GM23248 (cell line): Measurements from ENCODE around the gene EFCAB3. TPM values are rescaled to one million over a fixed set of nuclear protein-coding genes. Genes with fewer than 3 reads are reported as not detected.
"Not testable (repeated sequence)": the region's sequence is repeated elsewhere in the genome, so short reads cannot be mapped to it uniquely, and the experiment has no call there.

Experiments used
- DNase-seq: peaks from one replicate; pipeline ENCODE4 v3.0.0-alpha.2; 2015
- H2AFZ ChIP-seq: fragments of 200-600 bp; sonication (generic); 2 replicates; pipeline ENCODE4 v1.6.1; 2016; ENCODE audit warnings: antibody characterized with exemption
- H3F3A ChIP-seq: fragments of 200-600 bp; sonication (generic); 2 replicates; pipeline ENCODE4 v1.6.1; 2016; ENCODE audit warnings: mild to moderate bottlenecking, antibody characterized with exemption, mixed run types; ENCODE audit not compliant: insufficient read depth
- H3K27ac ChIP-seq: fragments of 200-600 bp; sonication (generic); 2 replicates; pipeline ENCODE4 v1.5.1; 2016; ENCODE audit warnings: mild to moderate bottlenecking
- H3K27me3 ChIP-seq: fragments of 200-600 bp; sonication (generic); replicated peaks from 2 replicates; pipeline ENCODE4 v1.6.1; 2016; ENCODE audit warnings: mild to moderate bottlenecking; ENCODE audit not compliant: insufficient read depth
- H3K36me3 ChIP-seq: fragments of 200-600 bp; sonication (generic); 2 replicates; pipeline ENCODE4 v1.6.1; 2016; ENCODE audit warnings: low read depth, mild to moderate bottlenecking
- H3K4me1 ChIP-seq: fragments of 200-600 bp; sonication (generic); 2 replicates; pipeline ENCODE4 v1.6.1; 2016; ENCODE audit warnings: mild to moderate bottlenecking; ENCODE audit not compliant: insufficient read depth
- H3K4me2 ChIP-seq: fragments of 200-600 bp; sonication (generic); one replicate; pipeline ENCODE4 v1.6.1; 2016; ENCODE audit warnings: mild to moderate bottlenecking; ENCODE audit not compliant: unreplicated experiment
- H3K4me3 ChIP-seq: fragments of 200-600 bp; sonication (generic); 2 replicates; pipeline ENCODE4 v1.5.1; 2016; ENCODE audit warnings: mild to moderate bottlenecking
- H3K79me2 ChIP-seq: fragments of 200-600 bp; sonication (generic); 2 replicates; pipeline ENCODE4 v1.6.1; 2016; ENCODE audit warnings: mild to moderate bottlenecking; ENCODE audit not compliant: insufficient read depth
- H3K9ac ChIP-seq: fragments of 200-600 bp; sonication (generic); 2 replicates; pipeline ENCODE4 v1.6.1; 2016; ENCODE audit warnings: mild to moderate bottlenecking
- H3K9me2 ChIP-seq: fragments of 200-600 bp; sonication (generic); 2 replicates; pipeline ENCODE4 v1.6.1; 2016; ENCODE audit warnings: mixed run types, mild to moderate bottlenecking, moderate library complexity; ENCODE audit not compliant: insufficient read depth
- H3K9me3 ChIP-seq: fragments of 200-600 bp; sonication (generic); one replicate; pipeline ENCODE4 v1.6.1; 2017; ENCODE audit warnings: low read depth
- H4K20me1 ChIP-seq: fragments of 200-600 bp; sonication (generic); 2 replicates; pipeline ENCODE4 v1.6.0; 2016; ENCODE audit not compliant: insufficient read depth
- EZH2 ChIP-seq: fragments of 200-600 bp; sonication (generic); IDR thresholded peaks from 2 replicates; pipeline ENCODE4 v1.6.1; 2018; ENCODE audit warnings: antibody characterized with exemption, mild to moderate bottlenecking; ENCODE audit not compliant: insufficient read depth, poor library complexity, severe bottlenecking
- EZH2phosphoT487 ChIP-seq: fragments of 200-600 bp; sonication (generic); IDR thresholded peaks from 2 replicates; pipeline ENCODE4 v1.6.1; 2018; ENCODE audit warnings: antibody characterized with exemption, moderate library complexity, mild to moderate bottlenecking, low read depth; ENCODE audit not compliant: insufficient read depth
- WGBS, 2 experiments: methylation state at CpG; one replicate each; pipeline ENCODE4 v1.1.6; 2015 to 2017; ENCODE audit warnings: low lambda C conversion rate in 2 of 2, low coverage in 1 of 2; ENCODE audit errors: missing lambda C conversion rate in 2 of 2; 5-methylcytosine and 5-hydroxymethylcytosine counted together
- in situ Hi-C: fragments of 300-500 bp; cut with MboI; formaldehyde crosslinking; loops from 2 replicates; pipeline ENCODE4 v1.15.0; 2020
- polyA plus RNA-seq: library from polyadenylated mRNA; unstranded; fragments of >200 nt; fragmentation: Nextera tagmentation; extraction: Ambion mirVana; gene quantifications from 2 replicates; pipeline ENCODE4 v1.2.1, GENCODE V29; 2016
- total RNA-seq: library from RNA; depleted of rRNA; stranded (reverse); fragments of >200 nt; shearing (Covaris generic); gene quantifications from 2 replicates; pipeline ENCODE4 v1.2.3, GENCODE V29; 2014

The EFCAB3 gene
- total and polyA plus RNA-seq, 2 experiments from 2014 or later: not detected

GRCh38 chr17:62453656-62454055 lies 73.3 kb downstream of the EFCAB3 start:
- not testable (repeated sequence) for H3K9me2 ChIP-seq
- 80 to 85% methylated on average over 4 of the region's 4 CpGs for WGBS, 2 experiments

GRCh38 chr17:62454111-62454510 lies 73.8 kb downstream of the EFCAB3 start:
- DNase-seq, H3K9ac ChIP-seq, H3K27ac ChIP-seq, H3K79me2 ChIP-seq, H2AFZ ChIP-seq, H3K4me1 ChIP-seq, H3K27me3 ChIP-seq, H4K20me1 ChIP-seq, H3K9me3 ChIP-seq, H3K4me2 ChIP-seq, H3K36me3 ChIP-seq, H3K9me2 ChIP-seq, H3F3A ChIP-seq, in situ Hi-C loops, H3K4me3 ChIP-seq: not testable (repeated sequence)
- 84% methylated on average over 3 of the region's 3 CpGs for WGBS, 2 experiments

More at GRCh38 chr17:62453656-62454055, 73.3 kb downstream of the EFCAB3 start:
- H3K9ac ChIP-seq, DNase-seq, H3K4me1 ChIP-seq, H3K27me3 ChIP-seq, H3K4me3 ChIP-seq, in situ Hi-C loops, H3K27ac ChIP-seq, H3K79me2 ChIP-seq, H2AFZ ChIP-seq, H4K20me1 ChIP-seq, H3K9me3 ChIP-seq, H3K36me3 ChIP-seq, H3K4me2 ChIP-seq, H3F3A ChIP-seq: not testable (repeated sequence)

- Histone ChIP-seq H3K4me3 (no peak overlapping the region), H3K36me3 (no peaks in the 10 kb centered on the region), H3K9ac (no peak overlapping the region), H3K27me3 (no peaks in the 10 kb centered on the region), H3K4me1 (no peaks in the 10 kb centered on the region), H3F3A (no peaks in the 10 kb centered on the region), H3K9me3 (no peaks in the 10 kb centered on the region), H3K79me2 (no peaks in the 10 kb centered on the region), H3K9me2 (no peaks in the 10 kb centered on the region), H4K20me1 (no peaks in the 10 kb centered on the region), H2AFZ (no peak overlapping the region), H3K27ac (no peak overlapping the region), H3K4me2 (no peak overlapping the region)
- no peak for TF ChIP-seq EZH2phosphoT487
- no peak for TF ChIP-seq EZH2
- in situ Hi-C loops: no loop called here
- no peak for DNase-seq
- 86 to 92% methylated on average over 7 of the region's 7 CpGs for WGBS, 2 experiments
Measured at GRCh38 chr17:62456016-62456415, 75.7 kb downstream of the EFCAB3 start.

GRCh38 chr17:62458483-62458882 lies 78.1 kb downstream of the EFCAB3 start:
- H3K27ac ChIP-seq, H3K9me3 ChIP-seq, H3K79me2 ChIP-seq, H4K20me1 ChIP-seq, in situ Hi-C loops, H3K4me1 ChIP-seq, H3K4me3 ChIP-seq, H3F3A ChIP-seq, DNase-seq, H3K4me2 ChIP-seq, H3K36me3 ChIP-seq, H3K9me2 ChIP-seq, H2AFZ ChIP-seq, H3K27me3 ChIP-seq, H3K9ac ChIP-seq: not testable (repeated sequence)
- 85 to 86% methylated on average over 10 of the region's 10 CpGs for WGBS, 2 experiments

- H3F3A ChIP-seq, DNase-seq, H3K9me3 ChIP-seq, H3K4me3 ChIP-seq, H3K9ac ChIP-seq, H3K79me2 ChIP-seq, H3K36me3 ChIP-seq, H3K27ac ChIP-seq, in situ Hi-C loops, H3K27me3 ChIP-seq, H3K4me1 ChIP-seq, H4K20me1 ChIP-seq, H2AFZ ChIP-seq, H3K9me2 ChIP-seq, H3K4me2 ChIP-seq: not testable (repeated sequence)
- WGBS, 2 experiments: 75 to 82% methylated on average over 3 of the region's 3 CpGs
Measured at GRCh38 chr17:62464422-62464821, 84.1 kb downstream of the EFCAB3 start.

GRCh38 chr17:62465271-62465670 lies 84.9 kb downstream of the EFCAB3 start:
- H3K36me3 ChIP-seq, in situ Hi-C loops, DNase-seq, H3K4me2 ChIP-seq, H2AFZ ChIP-seq, H4K20me1 ChIP-seq, H3K27me3 ChIP-seq, H3F3A ChIP-seq, H3K9me2 ChIP-seq, H3K27ac ChIP-seq, H3K9me3 ChIP-seq, H3K4me1 ChIP-seq, H3K9ac ChIP-seq, H3K4me3 ChIP-seq, H3K79me2 ChIP-seq: not testable (repeated sequence)
- WGBS, 2 experiments: 90 to 94% methylated on average over 6 to 7 of the region's 7 CpGs
